ENCODE data around the gene POLR2J. TPM values are rescaled to one million over a fixed set of nuclear protein-coding genes. Genes with fewer than 3 reads are reported as not detected.

Gene POLR2J
- total and polyA plus RNA-seq, 7 donors: 9.9 to 190 (median 29.3) TPM

DNA sequence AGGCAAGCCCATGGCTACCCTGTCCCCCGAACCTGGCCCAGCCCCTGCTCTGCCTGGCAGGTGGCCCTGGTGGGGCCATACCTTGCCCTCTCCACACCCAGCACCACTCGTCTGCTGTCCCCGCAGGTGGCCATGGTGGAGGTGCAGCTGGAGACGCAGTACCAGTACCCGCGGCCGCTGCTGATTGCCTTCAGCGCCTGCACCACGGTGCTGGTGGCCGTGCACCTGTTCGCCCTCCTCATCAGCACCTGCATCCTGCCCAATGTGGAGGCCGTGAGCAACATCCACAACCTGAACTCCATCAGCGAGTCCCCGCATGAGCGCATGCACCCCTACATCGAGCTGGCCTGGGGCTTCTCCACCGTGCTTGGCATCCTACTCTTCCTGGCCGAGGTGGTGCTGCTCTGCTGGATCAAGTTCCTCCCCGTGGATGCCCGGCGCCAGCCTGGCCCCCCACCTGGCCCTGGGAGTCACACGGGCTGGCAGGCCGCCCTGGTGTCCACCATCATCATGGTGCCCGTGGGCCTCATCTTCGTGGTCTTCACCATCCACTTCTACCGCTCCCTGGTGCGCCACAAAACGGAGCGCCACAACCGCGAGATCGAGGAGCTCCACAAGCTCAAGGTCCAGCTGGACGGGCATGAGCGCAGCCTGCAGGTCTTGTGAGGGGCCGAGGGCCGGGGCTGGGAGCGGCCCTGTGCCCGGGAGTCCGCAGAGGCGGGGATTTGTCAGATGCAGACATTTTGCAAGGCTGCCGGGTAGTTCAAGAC lies 32.1 kb downstream of the POLR2J start:
- 90 to 93% methylated on average over 41 of the region's 41 CpGs for WGBS, 2 donors
- Histone ChIP-seq H3K36me3 (peaks cover 0 to 13% (median 6%) of the 10 kb centered on the region in 4 donors), H3K27ac (no peak overlapping the region), H3K9me3 (no peaks in the 10 kb centered on the region), H3K4me3 (no peak overlapping the region), H3K27me3 (no peaks in the 10 kb centered on the region), H3K4me1 (no peaks in the 10 kb centered on the region)
- intact Hi-C loops (cut with DNase I): no loop called here
- DNase-seq: no peak
- TF ChIP-seq POLR2AphosphoS5 (IDR thresholded peaks at IDR 0.05) (no peak), CTCF (IDR thresholded peaks at IDR 0.05) (no peak), POLR2A (IDR thresholded peaks at IDR 0.05) (no peak), EP300 (IDR thresholded peaks at IDR 0.05) (no peak)

GRCh38 chr7:102445674-102446071 lies 33.0 kb downstream of the POLR2J start:
- Histone ChIP-seq H3K9me3 (no peaks in the 10 kb centered on the region), H3K27ac (no peak overlapping the region), H3K4me1 (no peaks in the 10 kb centered on the region), H3K27me3 (no peaks in the 10 kb centered on the region), H3K36me3 (peaks cover 0 to 13% (median 6%) of the 10 kb centered on the region in 4 donors), H3K4me3 (no peak overlapping the region)
- 65 to 69% methylated on average over 2 of the region's 2 CpGs for WGBS, 2 donors
- TF ChIP-seq POLR2AphosphoS5 (IDR thresholded peaks at IDR 0.05) (no peak), CTCF (IDR thresholded peaks at IDR 0.05) (no peak), EP300 (IDR thresholded peaks at IDR 0.05) (no peak), POLR2A (IDR thresholded peaks at IDR 0.05) (no peak)
- intact Hi-C loops (cut with DNase I): no loop called here
- DNase-seq: no peak

DNA sequence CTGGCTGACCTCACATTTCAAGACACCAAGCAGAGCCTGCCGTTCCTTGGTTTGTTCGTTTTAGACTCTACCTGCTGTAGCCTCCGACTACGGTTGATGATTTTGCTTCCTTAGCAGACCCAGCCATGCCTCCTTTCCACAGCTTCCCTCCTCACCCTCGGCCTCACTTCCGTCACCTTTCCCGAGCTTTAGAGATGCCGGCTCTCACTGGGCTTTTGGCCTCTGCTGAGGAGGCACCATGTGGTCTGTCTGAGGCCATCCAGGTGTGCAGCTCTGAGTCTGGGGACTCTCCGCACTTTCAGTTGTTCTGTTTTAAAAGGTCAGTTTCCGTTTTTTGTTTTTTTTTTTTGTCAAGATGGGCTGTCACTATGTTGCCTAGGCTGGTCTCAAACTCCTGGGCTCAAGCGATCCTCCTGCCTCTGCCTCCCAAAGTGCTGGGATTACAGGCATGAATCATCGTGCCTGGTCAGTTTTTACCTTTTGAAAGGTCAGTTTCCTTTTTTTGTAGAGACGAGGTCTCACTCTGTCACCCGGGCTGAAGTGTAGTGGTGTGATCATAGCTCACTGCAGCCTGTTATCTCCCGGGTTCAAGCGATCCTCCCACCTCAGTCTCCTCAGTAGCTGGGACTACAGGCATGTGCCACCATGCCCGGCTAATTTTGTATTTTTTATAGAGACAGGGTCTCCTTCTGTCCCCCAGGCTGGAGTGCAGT lies 33.6 kb downstream of the POLR2J start:
- intact Hi-C loops (cut with DNase I): no loop called here
- no peak overlapping the region for H3K27ac ChIP-seq
- H3K27me3 ChIP-seq: no peaks in the 10 kb centered on the region
- 84 to 85% methylated on average over 17 of the region's 17 CpGs for WGBS, 2 donors
- no peak overlapping the region for H3K4me3 ChIP-seq
- DNase-seq: no peak
- H3K9me3 ChIP-seq: no peaks in the 10 kb centered on the region
- H3K36me3 ChIP-seq: peaks cover 0 to 13% (median 6%) of the 10 kb centered on the region in 4 donors
- H3K4me1 ChIP-seq: peaks cover 0 to 3% (median 0%) of the 10 kb centered on the region in 4 donors
- TF ChIP-seq POLR2AphosphoS5 (IDR thresholded peaks at IDR 0.05) (no peak), POLR2A (IDR thresholded peaks at IDR 0.05) (no peak), EP300 (IDR thresholded peaks at IDR 0.05) (no peak), CTCF (IDR thresholded peaks at IDR 0.05) (no peak)

GRCh38 chr7:102439963-102440795 lies 38.5 kb downstream of the POLR2J start:
- intact Hi-C loops (cut with DNase I): no loop called here
- no peaks in the 10 kb centered on the region for H3K27me3 ChIP-seq
- peaks cover 0 to 5% (median 0%) of the 10 kb centered on the region in 4 donors for H3K36me3 ChIP-seq
- peaks cover 0 to 7% (median 0%) of the 10 kb centered on the region in 4 donors for H3K4me1 ChIP-seq
- WGBS, 2 donors: 86 to 87% methylated on average over 17 of the region's 17 CpGs
- H3K9me3 ChIP-seq: no peaks in the 10 kb centered on the region
- peak overlapping the region in 1 of 4 donors; percentile 41 for H3K27ac ChIP-seq
- TF ChIP-seq EP300 (IDR thresholded peaks at IDR 0.05) (no peak), POLR2AphosphoS5 (IDR thresholded peaks at IDR 0.05) (peak in 1 of 4 donors; percentile 17)
- H3K4me3 ChIP-seq: no peak overlapping the region
- DNase-seq: peak; percentile 80

All from sigmoid colon (tissue), 7 donors.